Nephron progenitor cell (in vitro differentiated cells): ENCODE data around the gene ALDH1B1.

Source experiments
- DNase-seq: peaks from one replicate; pipeline ENCODE4 v3.0.0; 2021
- H3K27ac Mint-ChIP-seq: 2 replicates; pipeline ENCODE4 v1.8.0; 2021; ENCODE audit warnings: mild to moderate bottlenecking, moderate library complexity, mixed read lengths
- H3K27me3 Mint-ChIP-seq: 2 replicates; pipeline ENCODE4 v1.8.0; 2021; ENCODE audit warnings: mild to moderate bottlenecking, low read depth, mixed read lengths; ENCODE audit not compliant: poor library complexity
- H3K36me3 Mint-ChIP-seq: 2 replicates; pipeline ENCODE4 v1.8.0; 2021; ENCODE audit warnings: low read depth, mixed read lengths
- H3K4me1 Mint-ChIP-seq: 2 replicates; pipeline ENCODE4 v1.8.0; 2021; ENCODE audit warnings: mixed read lengths
- H3K4me3 Mint-ChIP-seq: 2 replicates; pipeline ENCODE4 v1.8.0; 2021; ENCODE audit warnings: mild to moderate bottlenecking, moderate library complexity, mixed read lengths
- H3K9me3 Mint-ChIP-seq: 2 replicates; pipeline ENCODE4 v1.8.0; 2021; ENCODE audit warnings: mild to moderate bottlenecking, moderate library complexity, mixed read lengths
- TF ChIP-seq, protein P1 (sequence below): fragments of 200-600 bp; sonication (generic); IDR thresholded peaks from 2 replicates; pipeline ENCODE4 v1.5.0; 2021; ENCODE audit warnings: antibody characterized with exemption

The ALDH1B1 gene

DNA sequence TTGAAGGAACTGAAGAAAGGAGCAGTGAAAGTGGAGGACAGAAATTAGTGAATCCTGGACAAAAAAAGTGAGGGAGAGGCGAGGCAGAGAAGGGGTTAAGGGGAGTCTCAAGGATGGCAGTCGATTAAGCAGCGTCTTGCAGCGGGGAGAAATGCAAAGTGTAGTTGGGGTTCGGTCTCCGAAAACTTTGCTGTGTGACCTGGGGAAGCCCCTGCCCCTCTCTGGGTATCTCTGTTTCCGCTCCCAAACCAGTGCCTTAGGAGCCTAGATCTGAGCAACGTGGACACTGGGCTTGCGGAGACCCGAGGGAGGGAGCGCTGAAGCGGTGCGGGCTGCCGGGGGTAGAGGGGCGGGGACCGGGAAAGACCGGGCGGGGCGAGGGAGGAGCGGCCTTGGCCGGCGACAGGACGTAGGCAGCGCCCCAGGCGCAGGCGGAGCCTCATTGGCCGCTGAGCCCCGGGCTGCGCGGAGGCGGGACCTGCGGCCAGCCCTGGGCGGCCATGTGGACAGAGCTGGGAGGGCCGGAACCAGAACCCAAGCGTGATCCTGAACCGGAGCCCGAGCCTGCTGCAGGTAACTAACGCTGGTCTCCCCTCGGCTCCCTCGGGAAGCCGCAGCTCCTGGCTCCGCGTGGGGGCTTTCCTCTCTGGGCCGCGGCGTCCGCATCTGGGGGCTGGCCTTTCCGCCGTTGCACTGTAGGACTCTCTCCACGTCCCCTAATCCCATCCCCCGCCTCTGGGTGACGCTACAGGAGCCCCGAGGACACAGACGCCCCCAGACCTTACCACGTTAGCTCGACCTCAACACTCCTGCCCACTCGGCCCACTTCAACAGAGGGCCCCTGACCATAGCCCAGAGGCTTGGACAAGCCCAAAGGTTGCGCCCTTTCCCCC lies at the start of gene ALDH1B1:
Gene ALDH1B1 (plus strand): TSS at position 468 of the 893 bp plus-strand sequence. CDS start 3,047 bp downstream, outside the sequence.
- Mint-ChIP-seq H3K4me1 (peaks cover 55% of the 10 kb centered on the region), H3K4me3 (peak within 1 kb of the TSS; percentile 95), H3K27me3 (peaks cover 10% of the 10 kb centered on the region), H3K27ac (peak within 1 kb of the TSS; percentile 44), H3K9me3 (no peaks in the 10 kb centered on the region), H3K36me3 (peaks cover 32% of the 10 kb centered on the region)
- peak; percentile 91 for DNase-seq
- TF ChIP-seq, protein P1, sequence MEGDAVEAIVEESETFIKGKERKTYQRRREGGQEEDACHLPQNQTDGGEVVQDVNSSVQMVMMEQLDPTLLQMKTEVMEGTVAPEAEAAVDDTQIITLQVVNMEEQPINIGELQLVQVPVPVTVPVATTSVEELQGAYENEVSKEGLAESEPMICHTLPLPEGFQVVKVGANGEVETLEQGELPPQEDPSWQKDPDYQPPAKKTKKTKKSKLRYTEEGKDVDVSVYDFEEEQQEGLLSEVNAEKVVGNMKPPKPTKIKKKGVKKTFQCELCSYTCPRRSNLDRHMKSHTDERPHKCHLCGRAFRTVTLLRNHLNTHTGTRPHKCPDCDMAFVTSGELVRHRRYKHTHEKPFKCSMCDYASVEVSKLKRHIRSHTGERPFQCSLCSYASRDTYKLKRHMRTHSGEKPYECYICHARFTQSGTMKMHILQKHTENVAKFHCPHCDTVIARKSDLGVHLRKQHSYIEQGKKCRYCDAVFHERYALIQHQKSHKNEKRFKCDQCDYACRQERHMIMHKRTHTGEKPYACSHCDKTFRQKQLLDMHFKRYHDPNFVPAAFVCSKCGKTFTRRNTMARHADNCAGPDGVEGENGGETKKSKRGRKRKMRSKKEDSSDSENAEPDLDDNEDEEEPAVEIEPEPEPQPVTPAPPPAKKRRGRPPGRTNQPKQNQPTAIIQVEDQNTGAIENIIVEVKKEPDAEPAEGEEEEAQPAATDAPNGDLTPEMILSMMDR: no peak

DNA sequence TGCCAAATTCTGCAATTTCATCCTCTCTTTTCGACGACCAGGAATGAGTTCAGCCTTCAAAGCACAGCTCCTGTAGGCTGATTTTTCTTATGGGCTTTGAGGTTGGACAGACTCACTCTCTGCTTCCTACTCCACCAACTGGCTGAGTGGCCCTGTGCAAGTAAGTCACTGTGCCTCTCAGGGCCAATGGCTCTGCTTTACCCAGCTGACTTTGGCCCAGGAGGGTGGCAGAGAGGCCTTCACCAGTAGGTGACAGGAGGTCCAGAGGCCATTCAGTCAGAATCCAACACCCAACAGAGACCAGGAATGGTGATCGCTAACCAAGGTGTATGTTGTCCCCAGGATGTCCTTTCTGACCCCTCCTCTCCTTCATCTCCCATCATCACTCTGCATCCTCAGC lies 49.5 kb upstream of the ALDH1B1 start:
- peaks cover 28% of the 10 kb centered on the region for H3K4me1 Mint-ChIP-seq
- H3K9me3 Mint-ChIP-seq: peaks cover 10% of the 10 kb centered on the region
- TF ChIP-seq, protein P1: no peak
- no peak overlapping the region for H3K27ac Mint-ChIP-seq
- no peak for DNase-seq
- no peaks in the 10 kb centered on the region for H3K36me3 Mint-ChIP-seq
- H3K27me3 Mint-ChIP-seq: peaks cover 32% of the 10 kb centered on the region
- H3K4me3 Mint-ChIP-seq: no peak overlapping the region

DNA sequence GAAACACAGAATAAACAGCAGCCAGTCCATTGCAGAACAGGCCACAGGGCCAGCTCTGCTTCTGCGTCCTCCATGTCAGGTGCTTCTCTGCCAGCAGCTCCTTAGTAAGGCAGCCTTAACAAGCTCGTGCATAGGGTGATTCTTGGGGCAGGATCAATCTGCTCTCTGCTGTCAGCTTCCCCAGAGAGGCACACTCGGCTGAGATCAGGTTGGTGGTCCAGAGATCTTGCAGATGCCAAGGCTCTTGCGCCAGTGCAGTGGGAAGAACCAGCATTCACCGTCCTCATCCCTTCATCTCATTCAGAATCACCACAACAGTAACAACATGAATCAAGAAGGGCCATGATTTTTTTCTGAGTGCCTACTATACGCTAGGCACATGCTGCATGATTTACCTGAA lies 49.0 kb upstream of the ALDH1B1 start:
- Mint-ChIP-seq H3K9me3 (peaks cover 10% of the 10 kb centered on the region), H3K4me3 (no peak overlapping the region), H3K27ac (no peak overlapping the region), H3K36me3 (no peaks in the 10 kb centered on the region), H3K27me3 (peaks cover 35% of the 10 kb centered on the region), H3K4me1 (peaks cover 28% of the 10 kb centered on the region)
- TF ChIP-seq, protein P1: no peak
- no peak for DNase-seq

DNA sequence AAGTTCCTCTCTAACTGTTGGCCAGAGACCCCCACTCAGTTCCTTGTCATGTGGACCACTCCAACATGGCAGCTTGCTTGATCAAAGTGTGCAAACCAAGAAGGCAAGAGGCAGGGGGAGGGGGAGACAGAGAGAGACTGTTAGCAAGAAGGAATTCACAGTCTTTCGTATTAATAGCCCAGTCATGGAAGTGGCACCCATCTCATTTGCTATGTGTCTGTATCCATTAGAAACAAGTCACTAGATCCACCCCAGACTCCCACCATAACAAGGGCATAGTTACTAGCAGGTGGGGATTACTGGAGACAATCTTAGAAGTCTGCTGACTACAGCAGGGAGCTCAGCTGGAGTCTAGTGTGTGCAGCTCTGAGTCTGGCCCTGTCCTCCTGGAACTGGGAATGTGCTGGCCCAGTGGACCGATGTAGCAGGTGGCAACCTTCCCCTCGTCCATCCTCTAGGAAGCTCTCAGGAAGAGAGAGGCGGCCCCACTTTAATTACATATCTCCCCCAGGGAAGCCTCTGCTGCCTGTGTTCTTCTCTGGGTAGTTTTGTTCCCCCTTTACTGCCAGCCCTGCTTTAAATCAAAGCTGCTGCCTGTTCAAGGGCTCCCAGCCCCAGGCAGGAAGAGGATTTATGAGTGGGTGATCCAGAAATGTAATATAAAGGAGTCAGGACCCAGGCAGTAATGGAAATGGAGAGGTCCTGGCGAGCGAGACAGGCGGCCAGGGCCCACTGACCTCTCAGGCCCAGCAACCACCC lies 47.8 kb upstream of the ALDH1B1 start:
- no peak for DNase-seq
- Mint-ChIP-seq H3K27me3 (peaks cover 29% of the 10 kb centered on the region), H3K4me1 (peaks cover 28% of the 10 kb centered on the region), H3K36me3 (no peaks in the 10 kb centered on the region), H3K9me3 (peaks cover 10% of the 10 kb centered on the region), H3K27ac (no peak overlapping the region), H3K4me3 (no peak overlapping the region)
- TF ChIP-seq, protein P1: no peak

DNA sequence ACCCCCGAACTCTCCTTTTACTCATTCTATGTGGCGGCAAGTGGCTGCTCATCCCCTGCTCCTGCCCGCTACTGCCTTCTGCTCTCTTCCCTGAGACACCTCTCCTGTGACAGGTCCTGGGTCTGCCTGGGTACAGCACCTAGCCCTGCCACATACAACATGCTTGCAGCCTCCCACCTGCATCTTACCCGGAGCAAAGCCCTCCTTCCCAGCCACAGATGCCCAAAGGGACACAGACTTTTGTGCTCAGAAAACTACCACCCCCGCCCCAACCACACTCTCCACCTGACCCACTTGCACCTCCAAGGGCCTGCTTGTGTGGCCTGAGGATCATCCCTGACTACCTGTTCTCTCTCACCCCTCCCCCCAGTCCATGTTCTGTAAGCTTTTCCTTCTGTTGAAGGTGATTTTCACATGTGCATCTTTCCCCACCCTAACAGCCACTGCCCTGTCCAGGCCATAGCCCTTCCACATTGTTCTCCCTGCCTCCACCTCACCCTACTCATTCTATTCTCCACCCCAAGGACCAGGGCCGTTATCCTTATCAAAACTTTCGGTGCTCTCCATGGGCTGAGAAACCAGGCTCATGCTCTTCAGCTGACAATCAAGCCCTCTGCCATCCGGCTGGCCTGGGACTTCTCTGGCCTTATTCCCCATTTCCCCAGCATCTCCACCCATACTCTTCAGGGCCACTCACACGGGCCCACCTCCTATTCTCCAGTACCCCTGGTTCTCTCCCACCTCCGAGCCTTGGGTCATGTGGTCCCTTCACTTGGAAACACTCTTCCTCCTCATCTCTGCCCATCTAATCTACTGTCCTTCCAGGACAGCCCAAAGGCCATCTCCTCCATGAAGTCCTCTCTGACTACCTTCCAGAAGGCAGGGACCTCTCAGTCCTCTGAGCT lies 46.4 kb upstream of the ALDH1B1 start:
- no peak for DNase-seq
- Mint-ChIP-seq H3K4me3 (no peak overlapping the region), H3K9me3 (peaks cover 20% of the 10 kb centered on the region), H3K36me3 (no peaks in the 10 kb centered on the region), H3K27me3 (peaks cover 27% of the 10 kb centered on the region), H3K4me1 (peaks cover 28% of the 10 kb centered on the region), H3K27ac (peak overlapping the region; percentile 80)
- TF ChIP-seq, protein P1: no peak
